WTC11 (cell line): ENCODE data around the gene COPA. TPM values are rescaled to one million over a fixed set of nuclear protein-coding genes. Genes with fewer than 3 reads are reported as not detected.
A peak's percentile ranks its signal among the peaks of the same experiment; 100 is the strongest.

Source experiments
- ATAC-seq: fragments of 200-7000 bp; cut with Tn5 transposase; 2 replicates; pipeline ENCODE4 v1.10.0; 2021; ENCODE audit warnings: mild to moderate bottlenecking, moderate library complexity
- CTCF ChIA-PET: fragments of 300-600 bp; sonication (Branson Sonifier 250); formaldehyde crosslinking; loops from one replicate; lab custom pipeline; 2021; ENCODE audit warnings: antibody characterized with exemption; lab: Charles Lee
- POLR2A ChIA-PET: fragments of 350-600 bp; sonication (Branson Sonifier 250); formaldehyde crosslinking; loops from one replicate; lab custom pipeline; 2021; ENCODE audit warnings: antibody characterized with exemption; lab: Charles Lee
- DNase-seq: peaks from one replicate; pipeline ENCODE4 v3.0.0; 2021; ENCODE audit warnings: low spot score
- H3K27ac Mint-ChIP-seq: 2 replicates; pipeline ENCODE4 v1.8.0; 2021; ENCODE audit warnings: mixed read lengths
- H3K27me3 Mint-ChIP-seq: 2 replicates; pipeline ENCODE4 v1.8.0; 2021; ENCODE audit warnings: low read depth, mild to moderate bottlenecking, moderate library complexity, mixed read lengths
- H3K36me3 Mint-ChIP-seq: 2 replicates; pipeline ENCODE4 v1.8.0; 2021; ENCODE audit warnings: mixed read lengths
- H3K4me1 Mint-ChIP-seq: 2 replicates; pipeline ENCODE4 v1.8.0; 2022; ENCODE audit warnings: mixed read lengths
- H3K4me3 Mint-ChIP-seq: 2 replicates; pipeline ENCODE4 v1.8.0; 2021; ENCODE audit warnings: mild to moderate bottlenecking, moderate library complexity, mixed read lengths
- H3K9me3 Mint-ChIP-seq: 2 replicates; pipeline ENCODE4 v1.8.0; 2021; ENCODE audit warnings: mixed read lengths
- ATF1 ChIP-seq: sonication (generic); formaldehyde crosslinking; IDR thresholded peaks from 2 replicates; pipeline ENCODE4 v1.8.1; 2023; ENCODE audit warnings: mild to moderate bottlenecking, moderate library complexity, missing genetic modification reagents
- ELF4 ChIP-seq: sonication (generic); formaldehyde crosslinking; IDR thresholded peaks from 2 replicates; pipeline ENCODE4 v1.8.1; 2022; ENCODE audit warnings: low read depth, mild to moderate bottlenecking, moderate library complexity, missing genetic modification reagents
- FOXJ3 ChIP-seq: sonication (generic); formaldehyde crosslinking; IDR thresholded peaks from 2 replicates; pipeline ENCODE4 v1.9.0; 2021; ENCODE audit warnings: missing genetic modification reagents, mild to moderate bottlenecking, borderline replicate concordance
- GTF2I ChIP-seq: fragments of 250-450 bp; sonication (Bioruptor Pico); conservative IDR thresholded peaks from 2 replicates; pipeline ENCODE4 v1.4.0; 2021; ENCODE audit warnings: mild to moderate bottlenecking
- MYBL2 ChIP-seq: sonication (generic); formaldehyde crosslinking; IDR thresholded peaks from 2 replicates; pipeline ENCODE4 v1.8.1; 2023; ENCODE audit warnings: mild to moderate bottlenecking, moderate library complexity, missing genetic modification reagents
- NR1H2 ChIP-seq: sonication (generic); formaldehyde crosslinking; IDR thresholded peaks from 2 replicates; pipeline ENCODE4 v1.9.0; 2021; ENCODE audit warnings: mild to moderate bottlenecking, moderate library complexity, missing genetic modification reagents
- SMAD3 ChIP-seq: sonication (generic); formaldehyde crosslinking; IDR thresholded peaks from 2 replicates; pipeline ENCODE4 v1.8.0; 2022; ENCODE audit warnings: missing genetic modification reagents, mild to moderate bottlenecking, borderline replicate concordance
- TCF7 ChIP-seq: sonication (generic); formaldehyde crosslinking; IDR thresholded peaks from 2 replicates; pipeline ENCODE4 v1.8.0; 2022; ENCODE audit warnings: mild to moderate bottlenecking, low read depth, missing genetic modification reagents, moderate library complexity
- TEAD1 ChIP-seq: sonication (generic); formaldehyde crosslinking; IDR thresholded peaks from 2 replicates; pipeline ENCODE4 v1.8.0; 2022; ENCODE audit warnings: mild to moderate bottlenecking, missing genetic modification reagents
- ZBTB21 ChIP-seq: sonication (generic); formaldehyde crosslinking; IDR thresholded peaks from 2 replicates; pipeline ENCODE4 v1.8.1; 2023; ENCODE audit warnings: mild to moderate bottlenecking, missing genetic modification reagents, borderline replicate concordance
- ZNF138 ChIP-seq: sonication (generic); formaldehyde crosslinking; conservative IDR thresholded peaks from 2 replicates; pipeline ENCODE4 v1.8.1; 2022; ENCODE audit warnings: mild to moderate bottlenecking, moderate library complexity, missing genetic modification reagents
- ZNF416 ChIP-seq: fragments of 250-450 bp; sonication (Bioruptor Pico); IDR thresholded peaks from 2 replicates; pipeline ENCODE4 v1.9.0; 2021; ENCODE audit warnings: mild to moderate bottlenecking, inconsistent platforms
- total RNA-seq: library from RNA; stranded (reverse); gene quantifications from 3 replicates; pipeline ENCODE4 v1.2.3, GENCODE V29; 2021
- TF ChIP-seq, protein P1 (sequence below): sonication (generic); formaldehyde crosslinking; IDR thresholded peaks from 2 replicates; pipeline ENCODE4 v1.8.0; 2022; ENCODE audit warnings: mild to moderate bottlenecking, missing genetic modification reagents
- TF ChIP-seq, protein P2 (sequence below): sonication (generic); formaldehyde crosslinking; IDR thresholded peaks from 2 replicates; pipeline ENCODE4 v1.8.0; 2023; ENCODE audit warnings: mild to moderate bottlenecking, missing genetic modification reagents
- TF ChIP-seq, protein P3 (sequence below): fragments of 250-450 bp; sonication (Bioruptor Pico); IDR thresholded peaks from 2 replicates; pipeline ENCODE4 v1.9.0; 2021; ENCODE audit warnings: moderate library complexity, mild to moderate bottlenecking, inconsistent platforms, borderline replicate concordance
- TF ChIP-seq, protein P4 (sequence below): sonication (generic); formaldehyde crosslinking; IDR thresholded peaks from 2 replicates; pipeline ENCODE4 v1.8.0; 2022; ENCODE audit warnings: mild to moderate bottlenecking, missing genetic modification reagents
- TF ChIP-seq, protein P5 (sequence below): fragments of 250-450 bp; sonication (Bioruptor Pico); IDR thresholded peaks from 2 replicates; pipeline ENCODE4 v1.9.0; 2021; ENCODE audit warnings: mild to moderate bottlenecking
- TF ChIP-seq, protein P6 (sequence below): sonication (generic); formaldehyde crosslinking; IDR thresholded peaks from 2 replicates; pipeline ENCODE4 v1.8.0; 2023; ENCODE audit warnings: missing genetic modification reagents, mild to moderate bottlenecking, borderline replicate concordance
- TF ChIP-seq, protein P7 (sequence below): sonication (generic); formaldehyde crosslinking; IDR thresholded peaks from 2 replicates; pipeline ENCODE4 v1.8.1; 2022; ENCODE audit warnings: mild to moderate bottlenecking, moderate library complexity, missing genetic modification reagents

COPA gene
- total RNA-seq, 1 experiment from 2014 or later, result 126 TPM

DNA sequence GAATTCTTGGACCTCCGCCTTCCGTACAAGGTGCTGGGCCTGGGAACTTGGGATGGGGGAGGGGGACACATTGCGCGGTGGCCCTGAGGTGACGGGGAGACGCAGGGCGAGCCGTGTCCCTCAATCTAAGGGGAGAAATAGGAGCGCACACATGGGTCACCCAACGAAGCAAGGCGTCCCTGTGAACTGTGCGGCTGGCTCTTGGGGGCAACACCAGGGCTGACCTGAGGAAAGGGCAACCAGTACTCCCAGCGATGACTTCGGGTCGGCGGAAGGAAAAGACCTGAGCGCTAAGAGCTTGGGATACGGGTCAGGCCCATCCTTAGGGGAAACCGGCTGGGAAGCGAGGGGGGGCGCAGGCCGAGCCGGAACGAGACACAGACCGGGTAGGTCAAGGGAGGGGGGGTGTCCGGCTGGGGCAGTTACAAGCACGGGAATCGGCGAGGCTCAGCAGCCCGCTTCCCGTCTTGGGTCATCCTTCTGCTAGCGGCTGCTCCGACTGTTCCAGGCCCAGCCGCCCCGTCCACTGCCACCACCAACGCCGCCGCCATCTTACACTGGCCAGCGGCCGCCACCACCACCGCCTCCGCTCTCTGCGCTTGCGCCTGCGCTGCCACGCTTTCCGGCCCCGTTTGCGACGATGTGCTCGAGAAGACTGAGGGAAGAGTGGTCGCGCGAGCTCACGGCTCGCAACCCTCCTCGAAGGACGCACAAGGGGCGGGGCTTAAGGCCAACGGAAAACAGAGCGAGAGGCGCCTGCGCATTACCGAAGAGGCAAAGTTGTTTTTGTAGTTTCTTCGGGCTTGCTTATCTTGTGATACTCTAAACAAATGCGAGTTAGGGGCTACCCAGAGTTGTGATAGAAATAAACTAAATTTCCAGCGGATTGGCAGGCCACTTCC is 80.9 kb downstream of the COPA start, which contains the start of gene DCAF8 (continued):
- TF ChIP-seq, protein P1, sequence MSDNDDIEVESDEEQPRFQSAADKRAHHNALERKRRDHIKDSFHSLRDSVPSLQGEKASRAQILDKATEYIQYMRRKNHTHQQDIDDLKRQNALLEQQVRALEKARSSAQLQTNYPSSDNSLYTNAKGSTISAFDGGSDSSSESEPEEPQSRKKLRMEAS (CRISPR knock-in tag), result peak; percentile 86
- no peak; the same call in 1 of the 2 replicates for TF ChIP-seq NR1H2 (CRISPR knock-in tag)
- no peak for TF ChIP-seq GTF2I
- peak; percentile 87 for TF ChIP-seq ZBTB21 (CRISPR knock-in tag)
- TF ChIP-seq, protein P2, sequence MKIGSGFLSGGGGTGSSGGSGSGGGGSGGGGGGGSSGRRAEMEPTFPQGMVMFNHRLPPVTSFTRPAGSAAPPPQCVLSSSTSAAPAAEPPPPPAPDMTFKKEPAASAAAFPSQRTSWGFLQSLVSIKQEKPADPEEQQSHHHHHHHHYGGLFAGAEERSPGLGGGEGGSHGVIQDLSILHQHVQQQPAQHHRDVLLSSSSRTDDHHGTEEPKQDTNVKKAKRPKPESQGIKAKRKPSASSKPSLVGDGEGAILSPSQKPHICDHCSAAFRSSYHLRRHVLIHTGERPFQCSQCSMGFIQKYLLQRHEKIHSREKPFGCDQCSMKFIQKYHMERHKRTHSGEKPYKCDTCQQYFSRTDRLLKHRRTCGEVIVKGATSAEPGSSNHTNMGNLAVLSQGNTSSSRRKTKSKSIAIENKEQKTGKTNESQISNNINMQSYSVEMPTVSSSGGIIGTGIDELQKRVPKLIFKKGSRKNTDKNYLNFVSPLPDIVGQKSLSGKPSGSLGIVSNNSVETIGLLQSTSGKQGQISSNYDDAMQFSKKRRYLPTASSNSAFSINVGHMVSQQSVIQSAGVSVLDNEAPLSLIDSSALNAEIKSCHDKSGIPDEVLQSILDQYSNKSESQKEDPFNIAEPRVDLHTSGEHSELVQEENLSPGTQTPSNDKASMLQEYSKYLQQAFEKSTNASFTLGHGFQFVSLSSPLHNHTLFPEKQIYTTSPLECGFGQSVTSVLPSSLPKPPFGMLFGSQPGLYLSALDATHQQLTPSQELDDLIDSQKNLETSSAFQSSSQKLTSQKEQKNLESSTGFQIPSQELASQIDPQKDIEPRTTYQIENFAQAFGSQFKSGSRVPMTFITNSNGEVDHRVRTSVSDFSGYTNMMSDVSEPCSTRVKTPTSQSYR (CRISPR knock-in tag), result 0 out of 2 replicates have a peak, but pooled peaks have one; percentile 24
- TF ChIP-seq SMAD3, result no peak; the same call in 1 of the 2 replicates
- no peak for TF ChIP-seq TCF7
- peak; percentile 84; the same call in 1 of the 2 replicates for TF ChIP-seq MYBL2 (CRISPR knock-in tag)
- TF ChIP-seq, protein P3, sequence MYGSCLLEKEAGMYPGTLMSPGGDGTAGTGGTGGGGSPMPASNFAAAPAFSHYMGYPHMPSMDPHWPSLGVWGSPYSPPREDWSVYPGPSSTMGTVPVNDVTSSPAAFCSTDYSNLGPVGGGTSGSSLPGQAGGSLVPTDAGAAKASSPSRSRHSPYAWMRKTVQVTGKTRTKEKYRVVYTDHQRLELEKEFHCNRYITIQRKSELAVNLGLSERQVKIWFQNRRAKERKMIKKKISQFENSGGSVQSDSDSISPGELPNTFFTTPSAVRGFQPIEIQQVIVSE (CRISPR knock-in tag), result no peak
- TF ChIP-seq ELF4 (CRISPR knock-in tag), result no peak
- no peak; the same call in 1 of the 2 replicates for TF ChIP-seq ZNF138 (CRISPR knock-in tag)
- TF ChIP-seq, protein P4, sequence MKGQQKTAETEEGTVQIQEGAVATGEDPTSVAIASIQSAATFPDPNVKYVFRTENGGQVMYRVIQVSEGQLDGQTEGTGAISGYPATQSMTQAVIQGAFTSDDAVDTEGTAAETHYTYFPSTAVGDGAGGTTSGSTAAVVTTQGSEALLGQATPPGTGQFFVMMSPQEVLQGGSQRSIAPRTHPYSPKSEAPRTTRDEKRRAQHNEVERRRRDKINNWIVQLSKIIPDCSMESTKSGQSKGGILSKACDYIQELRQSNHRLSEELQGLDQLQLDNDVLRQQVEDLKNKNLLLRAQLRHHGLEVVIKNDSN (CRISPR knock-in tag), result no peak
- TF ChIP-seq ZNF416 (CRISPR knock-in tag), result peak; percentile 62; the same call in 1 of the 2 replicates
- no peak for TF ChIP-seq FOXJ3 (CRISPR knock-in tag)
- TF ChIP-seq ATF1 (CRISPR knock-in tag), result peak; percentile 93
- TF ChIP-seq, protein P5, sequence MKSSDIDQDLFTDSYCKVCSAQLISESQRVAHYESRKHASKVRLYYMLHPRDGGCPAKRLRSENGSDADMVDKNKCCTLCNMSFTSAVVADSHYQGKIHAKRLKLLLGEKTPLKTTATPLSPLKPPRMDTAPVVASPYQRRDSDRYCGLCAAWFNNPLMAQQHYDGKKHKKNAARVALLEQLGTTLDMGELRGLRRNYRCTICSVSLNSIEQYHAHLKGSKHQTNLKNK, result no peak
- peak; percentile 82 for TF ChIP-seq TEAD1 (CRISPR knock-in tag)

DNA sequence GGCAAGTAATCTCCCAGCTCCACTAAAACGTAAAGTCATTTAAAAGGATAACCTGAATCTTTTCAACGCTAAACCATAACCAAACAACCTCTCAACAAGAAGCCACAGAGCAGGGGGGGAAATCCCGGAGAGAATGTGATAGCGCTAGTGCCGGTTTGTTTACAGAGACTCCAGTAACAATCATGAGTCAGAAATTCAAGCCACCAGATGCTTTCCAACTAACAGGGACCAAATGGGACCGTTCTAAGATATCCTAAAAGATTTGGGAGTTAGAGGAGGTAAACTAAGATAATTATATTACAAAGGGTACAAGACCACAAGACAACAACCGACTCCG is 81.5 kb downstream of the COPA start:
- peak overlapping the region; percentile 98 for H3K4me3 Mint-ChIP-seq
- peaks cover 5% of the 10 kb centered on the region; the same call in 1 of the 2 replicates for H3K27me3 Mint-ChIP-seq
- no peaks in the 10 kb centered on the region for H3K9me3 Mint-ChIP-seq
- ATAC-seq, result peak; percentile 4
- ChIA-PET POLR2A (interaction anchor here (0.5 to 1.8 kb wide), 5 partner anchors 10 to 163 kb away, joined by 3 to 12 read pairs (median 3); partner anchors contain the start of genes IGSF8 and PEX19), CTCF (interaction anchor here (1.4 to 8.9 kb wide), 6 partner anchors 10 to 115 kb away, joined by 4 to 60 read pairs (median 11); no protein-coding TSS in a partner anchor)
- peak overlapping the region; percentile 99 for H3K27ac Mint-ChIP-seq
- DNase-seq, result no peak
- H3K4me1 Mint-ChIP-seq, result peaks cover 32% of the 10 kb centered on the region
- H3K36me3 Mint-ChIP-seq, result peaks cover 6% of the 10 kb centered on the region
- TF ChIP-seq, protein P6, sequence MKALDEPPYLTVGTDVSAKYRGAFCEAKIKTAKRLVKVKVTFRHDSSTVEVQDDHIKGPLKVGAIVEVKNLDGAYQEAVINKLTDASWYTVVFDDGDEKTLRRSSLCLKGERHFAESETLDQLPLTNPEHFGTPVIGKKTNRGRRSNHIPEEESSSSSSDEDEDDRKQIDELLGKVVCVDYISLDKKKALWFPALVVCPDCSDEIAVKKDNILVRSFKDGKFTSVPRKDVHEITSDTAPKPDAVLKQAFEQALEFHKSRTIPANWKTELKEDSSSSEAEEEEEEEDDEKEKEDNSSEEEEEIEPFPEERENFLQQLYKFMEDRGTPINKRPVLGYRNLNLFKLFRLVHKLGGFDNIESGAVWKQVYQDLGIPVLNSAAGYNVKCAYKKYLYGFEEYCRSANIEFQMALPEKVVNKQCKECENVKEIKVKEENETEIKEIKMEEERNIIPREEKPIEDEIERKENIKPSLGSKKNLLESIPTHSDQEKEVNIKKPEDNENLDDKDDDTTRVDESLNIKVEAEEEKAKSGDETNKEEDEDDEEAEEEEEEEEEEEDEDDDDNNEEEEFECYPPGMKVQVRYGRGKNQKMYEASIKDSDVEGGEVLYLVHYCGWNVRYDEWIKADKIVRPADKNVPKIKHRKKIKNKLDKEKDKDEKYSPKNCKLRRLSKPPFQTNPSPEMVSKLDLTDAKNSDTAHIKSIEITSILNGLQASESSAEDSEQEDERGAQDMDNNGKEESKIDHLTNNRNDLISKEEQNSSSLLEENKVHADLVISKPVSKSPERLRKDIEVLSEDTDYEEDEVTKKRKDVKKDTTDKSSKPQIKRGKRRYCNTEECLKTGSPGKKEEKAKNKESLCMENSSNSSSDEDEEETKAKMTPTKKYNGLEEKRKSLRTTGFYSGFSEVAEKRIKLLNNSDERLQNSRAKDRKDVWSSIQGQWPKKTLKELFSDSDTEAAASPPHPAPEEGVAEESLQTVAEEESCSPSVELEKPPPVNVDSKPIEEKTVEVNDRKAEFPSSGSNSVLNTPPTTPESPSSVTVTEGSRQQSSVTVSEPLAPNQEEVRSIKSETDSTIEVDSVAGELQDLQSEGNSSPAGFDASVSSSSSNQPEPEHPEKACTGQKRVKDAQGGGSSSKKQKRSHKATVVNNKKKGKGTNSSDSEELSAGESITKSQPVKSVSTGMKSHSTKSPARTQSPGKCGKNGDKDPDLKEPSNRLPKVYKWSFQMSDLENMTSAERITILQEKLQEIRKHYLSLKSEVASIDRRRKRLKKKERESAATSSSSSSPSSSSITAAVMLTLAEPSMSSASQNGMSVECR (CRISPR knock-in tag), result 0 out of 2 replicates have a peak, but pooled peaks have one; percentile 5
- TF ChIP-seq, protein P7, sequence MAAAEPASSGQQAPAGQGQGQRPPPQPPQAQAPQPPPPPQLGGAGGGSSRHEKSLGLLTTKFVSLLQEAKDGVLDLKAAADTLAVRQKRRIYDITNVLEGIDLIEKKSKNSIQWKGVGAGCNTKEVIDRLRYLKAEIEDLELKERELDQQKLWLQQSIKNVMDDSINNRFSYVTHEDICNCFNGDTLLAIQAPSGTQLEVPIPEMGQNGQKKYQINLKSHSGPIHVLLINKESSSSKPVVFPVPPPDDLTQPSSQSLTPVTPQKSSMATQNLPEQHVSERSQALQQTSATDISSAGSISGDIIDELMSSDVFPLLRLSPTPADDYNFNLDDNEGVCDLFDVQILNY (CRISPR knock-in tag), result no peak
